ENCODE results near the gene ARAP1. TPM values are rescaled to one million over a fixed set of nuclear protein-coding genes. Genes with fewer than 3 reads are reported as not detected.

Gene ARAP1
- total RNA-seq, 2 experiments from 2014 or later: 84.3 to 89.6 TPM

DNA sequence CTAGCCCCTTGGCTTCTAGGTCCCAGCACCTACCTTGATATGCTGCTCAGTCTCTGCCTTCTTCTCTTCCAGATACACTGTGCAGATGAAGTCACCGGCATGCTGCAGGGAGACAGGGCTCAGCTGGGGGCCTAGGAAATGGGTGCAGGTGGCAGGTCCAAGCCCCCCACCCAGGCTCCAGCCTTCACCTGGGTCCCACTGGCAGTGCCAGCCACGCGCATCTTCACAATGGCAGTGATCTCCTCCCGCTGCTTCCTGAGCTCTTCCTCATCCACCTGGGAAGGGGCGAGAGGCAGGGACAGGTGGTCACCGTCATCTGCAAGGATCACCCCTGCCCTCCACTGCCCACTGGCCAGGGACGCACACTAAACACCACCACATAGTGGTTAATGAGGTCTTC lies 56.9 kb downstream of the ARAP1 start:
- ATAC-seq (no peak), DNase-seq (no peak)
- Mint-ChIP-seq H3K27me3 (ENCODE audit: low read depth) (no peaks in the 10 kb centered on the region), H3K9me3 (ENCODE audit: insufficient read depth) (no peaks in the 10 kb centered on the region), H3K4me3 (no peak overlapping the region), H3K27ac (peak overlapping the region; percentile 37), H3K36me3 (ENCODE audit: low read depth) (peaks cover 40% of the 10 kb centered on the region), H3K4me1 (ENCODE audit: low read depth) (no peaks in the 10 kb centered on the region)
- ChIA-PET CTCF (no interaction called here), POLR2A (no interaction called here)

DNA sequence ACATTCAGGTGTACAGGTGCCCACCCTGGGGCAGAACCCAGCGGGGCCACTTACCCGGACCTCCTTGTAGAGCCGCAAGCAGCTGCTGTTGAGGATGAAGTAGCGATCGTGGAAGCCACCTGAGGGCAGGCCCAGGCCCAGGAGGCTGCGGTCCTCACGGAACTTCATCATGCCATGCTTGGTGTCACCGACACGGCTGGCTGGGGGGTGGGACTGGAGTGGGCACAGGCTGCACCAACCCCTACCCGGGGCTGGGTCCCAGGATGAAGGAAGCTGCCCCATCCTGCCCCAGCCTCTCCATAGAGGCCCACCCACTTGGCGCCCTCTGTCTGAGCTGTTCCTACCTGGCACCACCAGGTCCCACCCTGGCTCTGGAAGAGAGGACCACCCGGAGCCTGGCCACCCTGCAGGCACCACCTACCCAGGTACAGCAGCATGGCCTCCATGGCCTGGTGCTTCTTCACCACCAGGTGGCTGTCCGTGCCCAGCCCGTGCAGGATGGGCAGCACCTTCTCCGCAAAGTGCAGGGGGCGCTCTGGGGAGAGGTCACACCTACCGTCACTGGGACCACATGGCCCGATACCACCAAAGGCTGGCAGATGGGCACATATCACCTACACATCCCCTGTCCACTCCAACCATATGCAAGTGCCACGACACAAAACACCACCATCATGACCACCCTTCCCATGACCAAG lies 58.8 kb downstream of the ARAP1 start:
- H3K4me3 Mint-ChIP-seq: no peak overlapping the region
- peaks cover 15% of the 10 kb centered on the region for H3K4me1 Mint-ChIP-seq (ENCODE audit: low read depth)
- no peaks in the 10 kb centered on the region for H3K9me3 Mint-ChIP-seq (ENCODE audit: insufficient read depth)
- ChIA-PET CTCF (no interaction called here), POLR2A (no interaction called here)
- H3K27me3 Mint-ChIP-seq (ENCODE audit: low read depth): no peaks in the 10 kb centered on the region
- H3K36me3 Mint-ChIP-seq (ENCODE audit: low read depth): peaks cover 35% of the 10 kb centered on the region
- no peak for DNase-seq
- no peak for ATAC-seq
- H3K27ac Mint-ChIP-seq: no peak overlapping the region

DNA sequence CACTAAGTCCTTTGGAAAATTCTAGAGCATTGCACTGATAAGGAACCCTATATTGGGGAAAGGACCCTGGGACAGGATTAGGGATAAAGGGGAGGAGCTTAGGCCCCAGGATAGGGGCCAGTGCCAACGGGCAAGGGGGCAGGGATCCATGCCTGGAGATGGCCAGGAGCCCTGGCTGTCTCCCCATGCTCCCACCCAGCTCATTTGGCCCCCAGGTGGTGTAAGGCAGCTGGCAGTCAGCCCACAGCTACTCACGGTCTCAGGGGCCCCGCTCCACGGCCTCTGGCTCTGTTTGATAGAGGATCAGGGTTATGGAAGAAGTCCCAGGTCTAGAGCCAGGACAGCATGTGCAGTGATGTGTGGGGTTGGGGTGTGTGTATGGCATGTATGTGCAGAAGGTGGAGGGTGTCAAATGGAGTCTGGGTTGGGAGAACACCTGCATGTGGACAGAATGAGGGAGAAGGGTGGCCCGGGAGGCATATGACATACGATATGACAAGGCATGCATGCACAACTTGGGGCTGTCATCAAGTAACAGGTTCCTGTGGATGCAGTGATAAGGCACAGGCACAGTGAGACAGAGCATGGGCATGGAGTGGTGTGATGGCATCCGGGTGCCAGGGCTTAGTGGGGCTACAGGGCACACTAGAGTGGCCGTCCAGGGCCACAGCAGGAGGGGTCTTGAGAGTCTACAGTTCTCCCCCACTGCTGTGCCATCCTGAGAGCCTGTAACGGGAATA lies 59.5 kb downstream of the ARAP1 start:
- Mint-ChIP-seq H3K36me3 (ENCODE audit: low read depth) (peaks cover 37% of the 10 kb centered on the region), H3K4me1 (ENCODE audit: low read depth) (peaks cover 22% of the 10 kb centered on the region), H3K4me3 (no peak overlapping the region), H3K27ac (no peak overlapping the region), H3K27me3 (ENCODE audit: low read depth) (no peaks in the 10 kb centered on the region), H3K9me3 (ENCODE audit: insufficient read depth) (no peaks in the 10 kb centered on the region)
- CTCF ChIA-PET: no interaction called here
- ATAC-seq (no peak), DNase-seq (no peak)
- POLR2A ChIA-PET: no interaction called here

DNA sequence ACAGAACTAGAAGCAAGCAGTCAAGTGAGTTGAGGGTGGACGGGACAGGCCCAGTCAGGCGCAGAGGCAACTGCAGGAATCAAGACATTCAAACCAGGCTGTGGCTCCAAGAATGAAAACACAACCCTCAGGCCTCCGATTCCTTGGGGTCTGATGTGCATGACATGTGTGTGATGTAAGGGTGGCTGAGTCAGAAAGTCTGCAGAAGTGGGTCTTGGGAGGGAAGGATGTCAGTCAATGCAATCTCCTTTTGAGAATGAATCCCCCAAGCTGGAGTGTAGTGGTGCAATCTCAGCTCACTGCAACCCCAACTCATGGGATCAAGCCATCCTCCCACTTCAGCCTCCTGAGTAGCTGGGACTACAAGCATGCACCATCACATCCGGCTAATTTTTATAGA lies 62.0 kb downstream of the ARAP1 start:
- H3K9me3 Mint-ChIP-seq (ENCODE audit: insufficient read depth): no peaks in the 10 kb centered on the region
- H3K4me3 Mint-ChIP-seq: no peak overlapping the region
- no peaks in the 10 kb centered on the region for H3K27me3 Mint-ChIP-seq (ENCODE audit: low read depth)
- H3K27ac Mint-ChIP-seq: peak overlapping the region; percentile 41
- ChIA-PET POLR2A (no interaction called here), CTCF (no interaction called here)
- H3K4me1 Mint-ChIP-seq (ENCODE audit: low read depth): peaks cover 47% of the 10 kb centered on the region
- DNase-seq (no peak), ATAC-seq (no peak)
- H3K36me3 Mint-ChIP-seq (ENCODE audit: low read depth): peaks cover 45% of the 10 kb centered on the region

GRCh38 chr11:72688929-72689328 lies 63.3 kb downstream of the ARAP1 start:
- no peak for DNase-seq
- ChIA-PET CTCF (no interaction called here), POLR2A (no interaction called here)
- Mint-ChIP-seq H3K27me3 (ENCODE audit: low read depth) (no peaks in the 10 kb centered on the region), H3K4me3 (no peak overlapping the region), H3K4me1 (ENCODE audit: low read depth) (peaks cover 52% of the 10 kb centered on the region), H3K27ac (no peak overlapping the region), H3K36me3 (ENCODE audit: low read depth) (peaks cover 35% of the 10 kb centered on the region), H3K9me3 (ENCODE audit: insufficient read depth) (no peaks in the 10 kb centered on the region)
- ATAC-seq: no peak

DNA sequence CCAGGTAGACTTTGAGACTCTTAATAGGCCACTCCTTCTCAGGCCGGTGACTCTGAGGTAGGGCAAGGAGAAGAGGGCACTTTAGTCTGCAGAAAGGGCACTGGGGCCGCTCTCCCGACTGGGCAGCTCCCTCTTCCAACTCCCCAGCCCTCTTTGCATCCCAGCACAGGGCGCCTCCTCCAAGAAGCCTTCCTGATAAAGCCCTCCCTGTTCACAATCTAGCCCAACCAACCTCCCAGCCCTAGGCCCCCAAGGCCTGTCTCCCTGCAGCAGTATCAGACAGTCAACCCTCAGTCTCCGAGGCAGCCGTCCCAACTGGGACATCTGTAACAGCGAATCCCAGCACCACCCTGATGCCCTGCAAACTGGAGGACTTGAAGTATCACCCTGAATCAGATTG lies 63.7 kb downstream of the ARAP1 start:
- H3K4me3 Mint-ChIP-seq: no peak overlapping the region
- H3K4me1 Mint-ChIP-seq (ENCODE audit: low read depth): peaks cover 52% of the 10 kb centered on the region
- H3K9me3 Mint-ChIP-seq (ENCODE audit: insufficient read depth): no peaks in the 10 kb centered on the region
- POLR2A ChIA-PET: no interaction called here
- H3K27ac Mint-ChIP-seq: no peak overlapping the region
- peaks cover 35% of the 10 kb centered on the region for H3K36me3 Mint-ChIP-seq (ENCODE audit: low read depth)
- CTCF ChIA-PET: no interaction called here
- DNase-seq: no peak
- ATAC-seq: no peak
- no peaks in the 10 kb centered on the region for H3K27me3 Mint-ChIP-seq (ENCODE audit: low read depth)

DNA sequence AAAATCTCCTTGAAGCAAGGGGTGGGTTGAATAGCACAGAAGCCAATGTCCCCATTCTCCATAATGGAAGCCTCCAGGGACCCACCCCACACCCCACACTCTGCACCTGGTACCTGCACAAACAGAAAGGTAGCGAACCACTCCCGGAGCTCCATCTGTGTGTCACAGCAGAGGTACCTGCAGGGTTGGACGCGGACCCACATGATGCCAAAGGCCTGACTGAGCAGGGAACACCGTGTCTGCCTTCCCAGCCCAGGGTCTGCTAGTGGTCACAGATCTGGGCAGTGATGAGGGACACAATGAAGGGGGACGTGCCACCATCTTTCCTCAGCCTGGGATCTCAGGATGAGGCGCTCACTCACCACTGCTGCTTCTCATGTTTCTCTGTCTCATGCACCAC lies 64.9 kb downstream of the ARAP1 start:
- H3K36me3 Mint-ChIP-seq (ENCODE audit: low read depth): peaks cover 32% of the 10 kb centered on the region
- peaks cover 53% of the 10 kb centered on the region for H3K4me1 Mint-ChIP-seq (ENCODE audit: low read depth)
- H3K4me3 Mint-ChIP-seq: no peak overlapping the region
- H3K27ac Mint-ChIP-seq: peak overlapping the region; percentile 82
- CTCF ChIA-PET: interaction anchor here (8.2 kb wide), 1 partner anchor 98 kb away, joined by 132 read pairs; no protein-coding TSS in a partner anchor
- POLR2A ChIA-PET: no interaction called here
- ATAC-seq (no peak), DNase-seq (no peak)
- H3K27me3 Mint-ChIP-seq (ENCODE audit: low read depth): no peaks in the 10 kb centered on the region
- H3K9me3 Mint-ChIP-seq (ENCODE audit: insufficient read depth): no peaks in the 10 kb centered on the region

GRCh38 chr11:72686639-72687220 lies 65.5 kb downstream of the ARAP1 start:
- peak overlapping the region; percentile 54 for H3K4me3 Mint-ChIP-seq
- peaks cover 32% of the 10 kb centered on the region for H3K36me3 Mint-ChIP-seq (ENCODE audit: low read depth)
- POLR2A ChIA-PET: interaction anchor here (1.0 to 1.7 kb wide), 2 partner anchors 10 to 11 kb away, joined by 3 to 4 read pairs; no protein-coding TSS in a partner anchor

DNA sequence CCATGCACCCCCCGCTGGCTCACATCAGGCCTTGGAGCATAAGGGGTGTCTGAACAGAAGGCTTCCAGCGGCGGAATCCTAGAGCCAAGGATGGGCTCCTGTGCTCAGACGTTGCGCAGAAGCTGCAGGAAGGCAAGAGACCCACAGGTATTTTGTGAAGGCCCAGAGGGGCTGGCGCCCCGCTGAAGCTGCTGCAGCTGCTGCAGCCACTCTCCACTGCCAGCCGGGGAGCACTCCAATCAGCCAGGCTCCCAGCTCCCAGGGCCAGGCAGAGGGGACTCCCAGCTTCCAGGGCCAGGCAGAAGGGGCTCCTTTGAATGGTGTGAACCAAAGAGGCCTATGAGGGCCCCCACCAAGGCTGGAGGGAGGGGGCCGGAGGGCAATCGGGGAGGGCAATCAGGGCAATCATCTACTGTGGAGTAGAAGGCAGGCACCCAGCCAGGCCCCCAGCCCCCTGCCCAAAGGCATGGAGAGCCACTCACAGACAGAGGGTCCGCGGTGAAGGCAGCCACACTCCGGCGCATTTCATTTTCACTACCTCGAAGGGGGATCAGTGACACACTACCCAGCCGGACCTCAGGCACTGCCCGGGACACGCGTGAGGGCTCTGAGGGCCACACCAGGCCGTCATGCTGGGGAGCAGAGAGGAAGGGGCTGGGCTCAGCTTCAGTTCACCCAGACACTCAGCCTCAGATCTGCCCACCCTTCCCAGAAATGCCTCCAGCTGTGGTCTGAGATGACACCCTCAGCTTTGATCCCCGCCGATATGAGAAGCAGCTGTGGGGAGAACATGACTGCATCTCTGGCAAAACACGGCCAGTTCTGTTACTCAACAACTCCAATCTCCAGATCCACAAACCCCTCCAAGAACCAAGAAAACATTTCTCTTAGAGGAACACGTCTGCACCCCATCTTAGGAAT lies 66.4 kb downstream of the ARAP1 start:
- DNase-seq (peak; percentile 67), ATAC-seq (peak; percentile 41)
- Mint-ChIP-seq H3K27ac (peak overlapping the region; percentile 82), H3K4me1 (ENCODE audit: low read depth) (peaks cover 55% of the 10 kb centered on the region), H3K4me3 (peak overlapping the region; percentile 54), H3K36me3 (ENCODE audit: low read depth) (peaks cover 32% of the 10 kb centered on the region), H3K9me3 (ENCODE audit: insufficient read depth) (no peaks in the 10 kb centered on the region), H3K27me3 (ENCODE audit: low read depth) (no peaks in the 10 kb centered on the region)
- ChIA-PET CTCF (interaction anchor here (0.9 to 8.2 kb wide), 14 partner anchors 11 to 492 kb away, joined by 3 to 132 read pairs (median 8); partner anchors contain the start of genes PDE2A and STARD10), POLR2A (interaction anchor here (1.0 to 1.7 kb wide), 2 partner anchors 9 to 10 kb away, joined by 3 to 4 read pairs; no protein-coding TSS in a partner anchor)

More at GRCh38 chr11:72686639-72687220, 65.5 kb downstream of the ARAP1 start:
- ATAC-seq: no peak
- CTCF ChIA-PET: interaction anchor here (0.9 to 8.2 kb wide), 8 partner anchors 12 to 491 kb away, joined by 3 to 132 read pairs (median 16); partner anchors contain the start of genes PDE2A and STARD10
- DNase-seq: no peak
- Mint-ChIP-seq H3K4me1 (ENCODE audit: low read depth) (peaks cover 55% of the 10 kb centered on the region), H3K9me3 (ENCODE audit: insufficient read depth) (no peaks in the 10 kb centered on the region), H3K27me3 (ENCODE audit: low read depth) (no peaks in the 10 kb centered on the region), H3K27ac (peak overlapping the region; percentile 82)

GRCh38 chr11:72684236-72684912 lies 67.8 kb downstream of the ARAP1 start:
- H3K9me3 Mint-ChIP-seq (ENCODE audit: insufficient read depth): no peaks in the 10 kb centered on the region
- ATAC-seq (peak; percentile 70), DNase-seq (peak; percentile 68)
- H3K4me1 Mint-ChIP-seq (ENCODE audit: low read depth): peaks cover 48% of the 10 kb centered on the region
- ChIA-PET CTCF (interaction anchor here (0.5 to 8.2 kb wide), 38 partner anchors 9 to 494 kb away, joined by 3 to 132 read pairs (median 4); partner anchors contain the start of genes PDE2A and STARD10), POLR2A (interaction anchor here (0.7 kb wide), 1 partner anchor 210 kb away, joined by 3 read pairs; no protein-coding TSS in a partner anchor)
- H3K4me3 Mint-ChIP-seq: no peak overlapping the region
- peaks cover 2% of the 10 kb centered on the region for H3K27me3 Mint-ChIP-seq (ENCODE audit: low read depth)
- H3K27ac Mint-ChIP-seq: no peak overlapping the region
- H3K36me3 Mint-ChIP-seq (ENCODE audit: low read depth): peaks cover 24% of the 10 kb centered on the region

Data from activated CD8-positive, alpha-beta T cell treated with anti-CD3 and anti-CD28 coated beads, Interleukin-2, amount 10 ng/mL, durations not matched to agents 7 days and 5 days (primary cell).